CD4-positive, CD25-positive, alpha-beta regulatory T cell (primary cell): ENCODE data around the gene PLCB1. TPM values are rescaled to one million over a fixed set of nuclear protein-coding genes. Genes with fewer than 3 reads are reported as not detected.

Experiments used
- ATAC-seq, 2 donors: fragments of 150-1000 bp; cut with Tn5 transposase; one replicate each; pipeline ENCODE4 v1.10.0; 2021; ENCODE audit warnings: low read depth in 2 of 2, moderate number of reproducible peaks in 2 of 2, moderate library complexity in 1 of 2
- DNase-seq, 3 donors: peaks; one replicate each; pipeline versions ENCODE4 v3.0.0 to v3.0.0-alpha.2; 2012 to 2022; ENCODE audit warnings: mixed read lengths in 1 of 3
- H3K27ac ChIP-seq: one replicate; pipeline ENCODE4 v1.7.0; 2013; ENCODE audit warnings: mild to moderate bottlenecking, low read length; ENCODE audit not compliant: insufficient read depth, poor library complexity, severe bottlenecking
- H3K27me3 ChIP-seq: one replicate; pipeline ENCODE4 v1.7.0; 2013; ENCODE audit warnings: low read length; ENCODE audit not compliant: control insufficient read depth, insufficient read depth
- H3K36me3 ChIP-seq: one replicate; pipeline ENCODE4 v1.7.0; 2013; ENCODE audit warnings: mild to moderate bottlenecking, low read length, moderate library complexity; ENCODE audit not compliant: control insufficient read depth, insufficient read depth
- H3K4me1 ChIP-seq: 2 replicates; pipeline ENCODE4 v1.7.0; 2013; ENCODE audit warnings: mild to moderate bottlenecking, low read length; ENCODE audit not compliant: insufficient read depth, control insufficient read depth, poor library complexity, severe bottlenecking
- H3K4me3 ChIP-seq: one replicate; pipeline ENCODE4 v1.7.0; 2013; ENCODE audit warnings: low read depth, mild to moderate bottlenecking, low read length, moderate library complexity
- H3K9me3 ChIP-seq, 2 experiments: 1 replicate in 1 of 2; 2 replicates in 1 of 2; pipeline ENCODE4 v1.7.0; 2013; ENCODE audit warnings: low read length in 2 of 2, mild to moderate bottlenecking in 1 of 2, moderate library complexity in 1 of 2; ENCODE audit not compliant: control insufficient read depth in 2 of 2
- H3K27ac Mint-ChIP-seq, 3 donors: one replicate each; pipeline ENCODE4 v1.8.0; 2020 to 2022; ENCODE audit warnings: mild to moderate bottlenecking in 3 of 3, mixed read lengths in 3 of 3, moderate library complexity in 2 of 3
- H3K27me3 Mint-ChIP-seq: one replicate; pipeline ENCODE4 v1.8.0; 2022; ENCODE audit warnings: mild to moderate bottlenecking, mixed read lengths
- H3K36me3 Mint-ChIP-seq: one replicate; pipeline ENCODE4 v1.8.0; 2020; ENCODE audit warnings: mixed read lengths
- H3K4me1 Mint-ChIP-seq, 4 donors: one replicate each; pipeline ENCODE4 v1.8.0; 2020 to 2022; ENCODE audit warnings: mixed read lengths in 4 of 4, mild to moderate bottlenecking in 1 of 4
- H3K4me3 Mint-ChIP-seq, 4 donors: one replicate each; pipeline ENCODE4 v1.8.0; 2020 to 2022; ENCODE audit warnings: mild to moderate bottlenecking in 4 of 4, mixed read lengths in 4 of 4, moderate library complexity in 3 of 4
- H3K9me3 Mint-ChIP-seq, 7 donors: one replicate each; pipeline ENCODE4 v1.8.0; 2020 to 2022; ENCODE audit warnings: mixed read lengths in 7 of 7, mild to moderate bottlenecking in 3 of 7, moderate library complexity in 2 of 7
- polyA plus RNA-seq, 4 donors: library from polyadenylated mRNA; unstranded; fragments of 300-500 nt; fragmentation: Illumina TruSeq; gene quantifications; one replicate each; pipeline ENCODE4 v1.2.3, GENCODE V29; 2021
- total RNA-seq: library from RNA; stranded (reverse); gene quantifications from one replicate; pipeline ENCODE4 v1.2.3, GENCODE V29; 2022

Gene PLCB1
- total and polyA plus RNA-seq, 5 donors from 2014 or later: 0.17 to 1.8 (median 0.44) TPM; not detected in 2

DNA sequence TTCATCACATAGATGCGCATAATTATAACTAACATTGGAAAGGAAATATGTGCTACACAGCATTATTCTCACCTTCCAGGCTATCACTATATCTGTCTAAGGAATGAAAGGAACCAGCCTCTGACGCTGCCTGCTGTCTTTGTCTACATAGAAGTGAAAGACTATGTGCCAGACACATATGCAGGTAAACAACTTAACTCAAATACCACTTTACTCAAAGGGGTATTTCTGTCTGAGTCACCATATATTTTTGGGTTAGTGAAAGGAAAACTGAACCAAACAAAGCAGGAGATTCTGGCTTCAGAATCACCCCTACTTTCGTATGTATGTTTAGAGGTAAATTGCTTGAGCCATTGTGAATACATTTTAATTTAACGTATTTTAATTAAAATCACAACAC lies 608.2 kb downstream of the PLCB1 start:
- H3K4me1 Mint-ChIP-seq: no peaks in the 10 kb centered on the region
- ATAC-seq (no peak), DNase-seq (no peak)
- Histone ChIP-seq H3K36me3 (no peaks in the 10 kb centered on the region), H3K9me3 (no peaks in the 10 kb centered on the region), H3K27me3 (no peaks in the 10 kb centered on the region), H3K4me1 (no peaks in the 10 kb centered on the region), H3K27ac (no peak overlapping the region), H3K4me3 (no peak overlapping the region)
- H3K27me3 Mint-ChIP-seq: no peaks in the 10 kb centered on the region
- H3K36me3 Mint-ChIP-seq: no peaks in the 10 kb centered on the region
- peaks cover 0 to 2% (median 0%) of the 10 kb centered on the region in 7 donors for H3K9me3 Mint-ChIP-seq
- no peak overlapping the region for H3K27ac Mint-ChIP-seq
- no peak overlapping the region for H3K4me3 Mint-ChIP-seq

DNA sequence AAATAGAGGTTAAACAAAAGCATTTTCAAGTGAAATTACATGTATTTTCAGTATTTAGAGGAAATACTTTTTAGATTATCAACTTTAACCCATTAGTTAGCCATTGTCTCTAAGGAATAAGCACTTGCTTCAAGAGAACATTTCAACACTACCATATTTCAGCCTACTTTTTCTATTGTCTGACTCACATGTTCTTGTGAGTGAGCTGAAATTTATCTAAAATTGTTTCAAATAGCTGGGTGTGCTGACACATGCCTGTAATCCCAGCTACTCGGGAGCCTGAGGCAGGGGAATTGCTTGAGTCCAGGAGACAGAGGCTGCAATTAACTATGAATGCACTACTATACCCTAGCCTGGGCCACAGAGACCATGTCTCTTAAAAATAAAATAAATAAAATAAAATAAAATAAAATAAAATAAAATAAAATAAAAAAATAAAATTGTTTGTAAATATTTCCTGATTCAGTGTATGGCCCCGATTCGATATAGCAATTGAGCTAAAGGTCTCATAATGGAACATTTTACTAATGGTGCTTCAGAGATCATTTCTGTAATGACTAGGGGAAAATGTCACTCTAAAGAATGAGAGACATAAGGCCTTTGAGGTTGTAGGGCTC lies 612.3 kb downstream of the PLCB1 start:
- H3K27ac ChIP-seq: no peak overlapping the region
- no peaks in the 10 kb centered on the region for H3K27me3 ChIP-seq
- no peaks in the 10 kb centered on the region for H3K4me1 Mint-ChIP-seq
- no peak overlapping the region for H3K4me3 ChIP-seq
- no peaks in the 10 kb centered on the region for H3K36me3 ChIP-seq
- DNase-seq (no peak), ATAC-seq (no peak)
- H3K9me3 Mint-ChIP-seq: no peaks in the 10 kb centered on the region
- H3K4me3 Mint-ChIP-seq: no peak overlapping the region
- H3K27me3 Mint-ChIP-seq: no peaks in the 10 kb centered on the region
- no peaks in the 10 kb centered on the region for H3K9me3 ChIP-seq
- H3K4me1 ChIP-seq: no peaks in the 10 kb centered on the region
- H3K36me3 Mint-ChIP-seq: no peaks in the 10 kb centered on the region
- no peak overlapping the region for H3K27ac Mint-ChIP-seq

DNA sequence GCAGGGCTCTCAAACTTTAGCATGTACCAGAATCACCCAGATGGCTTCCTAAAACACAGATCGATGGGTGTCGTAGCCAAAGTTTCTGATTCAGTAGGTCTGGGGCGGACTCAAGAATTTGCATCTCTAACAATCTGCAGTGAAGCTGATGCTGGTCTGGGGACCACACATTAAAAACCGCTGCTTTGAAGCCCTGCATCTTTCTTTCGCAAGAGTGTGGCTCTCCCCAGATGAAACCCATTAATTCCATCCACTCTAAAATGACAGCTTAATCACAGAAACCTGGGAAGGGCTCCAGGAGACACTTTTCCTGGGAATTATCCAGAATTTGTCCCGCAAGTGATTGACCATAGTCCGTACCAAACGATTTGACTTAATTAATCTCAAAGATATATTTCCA lies 617.0 kb downstream of the PLCB1 start:
- H3K27ac ChIP-seq: no peak overlapping the region
- Mint-ChIP-seq H3K27me3 (no peaks in the 10 kb centered on the region), H3K27ac (no peak overlapping the region), H3K36me3 (no peaks in the 10 kb centered on the region), H3K4me3 (no peak overlapping the region), H3K9me3 (no peaks in the 10 kb centered on the region), H3K4me1 (peaks cover 0 to 2% (median 0%) of the 10 kb centered on the region in 4 donors)
- H3K27me3 ChIP-seq: no peaks in the 10 kb centered on the region
- H3K4me1 ChIP-seq: no peaks in the 10 kb centered on the region
- DNase-seq (no peak), ATAC-seq (no peak)
- no peak overlapping the region for H3K4me3 ChIP-seq
- H3K36me3 ChIP-seq: no peaks in the 10 kb centered on the region
- no peaks in the 10 kb centered on the region for H3K9me3 ChIP-seq

DNA sequence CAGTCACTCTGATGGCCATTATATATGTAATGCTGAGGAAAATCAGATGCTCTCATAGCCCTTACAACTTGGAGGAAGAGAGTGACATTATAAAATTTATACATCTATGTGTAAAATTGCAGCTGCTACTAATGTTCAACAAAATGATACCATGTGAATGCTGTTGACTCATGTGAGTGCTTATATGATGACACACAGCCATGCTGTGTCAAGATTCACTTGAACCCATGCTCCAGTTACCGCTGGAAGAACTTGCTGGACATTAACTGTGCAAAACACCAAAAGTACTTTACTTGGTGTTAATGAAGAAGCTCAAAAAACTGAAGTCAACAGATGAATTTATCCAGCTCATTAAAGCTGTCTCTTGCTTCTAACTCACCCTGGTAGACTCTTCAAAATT lies 617.9 kb downstream of the PLCB1 start:
- Histone ChIP-seq H3K36me3 (no peaks in the 10 kb centered on the region), H3K27ac (no peak overlapping the region), H3K27me3 (no peaks in the 10 kb centered on the region), H3K4me1 (no peaks in the 10 kb centered on the region), H3K9me3 (no peaks in the 10 kb centered on the region), H3K4me3 (no peak overlapping the region)
- H3K27ac Mint-ChIP-seq: no peak overlapping the region
- no peak overlapping the region for H3K4me3 Mint-ChIP-seq
- no peaks in the 10 kb centered on the region for H3K36me3 Mint-ChIP-seq
- no peaks in the 10 kb centered on the region for H3K27me3 Mint-ChIP-seq
- no peak for ATAC-seq
- peaks cover 0 to 2% (median 0%) of the 10 kb centered on the region in 4 donors for H3K4me1 Mint-ChIP-seq
- no peaks in the 10 kb centered on the region for H3K9me3 Mint-ChIP-seq
- DNase-seq: no peak

DNA sequence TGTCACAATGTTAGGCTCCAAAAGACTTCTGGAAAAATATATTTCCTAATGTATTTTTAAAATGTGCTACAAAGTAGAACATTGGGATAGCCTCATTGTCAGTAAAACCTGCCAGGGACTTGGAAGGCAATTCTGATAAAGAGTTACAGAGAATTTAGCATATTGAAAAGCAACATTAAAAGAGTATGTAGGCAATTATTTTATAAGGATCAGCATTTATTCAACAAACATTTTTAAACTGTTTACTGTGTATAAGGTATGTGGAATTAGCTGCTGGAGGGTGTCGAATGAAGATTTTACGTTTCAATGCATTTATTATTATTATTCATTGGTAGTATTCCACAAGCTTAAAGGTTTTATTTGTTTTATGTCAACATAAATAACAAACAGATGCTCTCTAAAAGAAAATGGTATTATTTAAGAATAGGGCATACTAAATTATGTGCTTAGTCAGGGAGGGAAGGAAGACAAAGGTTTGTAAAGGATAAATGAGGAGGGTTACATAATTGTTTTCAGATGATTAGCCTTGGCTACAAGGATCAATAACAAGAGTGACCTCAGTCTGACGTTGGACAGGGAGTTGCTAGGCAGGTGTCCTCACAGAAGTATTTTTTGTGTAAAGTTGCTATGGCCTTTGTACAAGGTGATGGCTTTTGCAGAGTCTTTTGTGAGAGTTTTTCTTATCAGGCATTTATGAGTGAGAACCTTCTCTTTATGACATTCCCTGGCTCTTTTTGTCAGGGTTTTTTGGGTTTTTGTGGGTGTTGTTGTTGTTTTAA lies 623.5 kb downstream of the PLCB1 start:
- Mint-ChIP-seq H3K4me1 (peaks cover 0 to 7% (median 4%) of the 10 kb centered on the region in 4 donors), H3K9me3 (no peaks in the 10 kb centered on the region), H3K27me3 (no peaks in the 10 kb centered on the region), H3K36me3 (no peaks in the 10 kb centered on the region), H3K4me3 (no peak overlapping the region), H3K27ac (no peak overlapping the region)
- no peaks in the 10 kb centered on the region for H3K4me1 ChIP-seq
- no peaks in the 10 kb centered on the region for H3K27me3 ChIP-seq
- no peaks in the 10 kb centered on the region for H3K9me3 ChIP-seq
- no peaks in the 10 kb centered on the region for H3K36me3 ChIP-seq
- no peak for ATAC-seq
- H3K27ac ChIP-seq: no peak overlapping the region
- no peak for DNase-seq
- no peak overlapping the region for H3K4me3 ChIP-seq

DNA sequence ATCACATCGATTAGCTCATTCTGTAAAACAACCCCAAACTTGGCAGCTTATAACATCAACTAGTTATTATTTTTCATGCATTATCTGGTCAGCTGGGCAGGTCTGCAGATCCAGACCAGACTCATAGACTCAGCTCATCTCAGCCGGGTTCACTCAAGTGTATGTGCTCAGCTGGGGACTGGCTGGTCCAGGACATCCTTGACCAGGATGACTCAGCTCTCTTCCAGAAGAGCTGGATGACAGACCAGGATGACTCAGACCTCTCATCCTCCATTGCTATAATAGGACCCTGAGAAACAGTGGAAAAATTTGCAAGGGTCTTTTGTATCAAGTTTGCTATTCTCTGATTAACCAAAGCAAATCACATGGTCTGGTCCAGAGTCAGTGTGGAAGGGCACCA lies 624.3 kb downstream of the PLCB1 start:
- Histone ChIP-seq H3K9me3 (no peaks in the 10 kb centered on the region), H3K27me3 (no peaks in the 10 kb centered on the region), H3K27ac (no peak overlapping the region), H3K4me3 (no peak overlapping the region), H3K36me3 (no peaks in the 10 kb centered on the region), H3K4me1 (no peaks in the 10 kb centered on the region)
- H3K27ac Mint-ChIP-seq: no peak overlapping the region
- H3K9me3 Mint-ChIP-seq: peaks cover 0 to 2% (median 0%) of the 10 kb centered on the region in 7 donors
- ATAC-seq (no peak), DNase-seq (no peak)
- H3K27me3 Mint-ChIP-seq: no peaks in the 10 kb centered on the region
- peaks cover 0 to 7% (median 4%) of the 10 kb centered on the region in 4 donors for H3K4me1 Mint-ChIP-seq
- H3K36me3 Mint-ChIP-seq: no peaks in the 10 kb centered on the region
- no peak overlapping the region for H3K4me3 Mint-ChIP-seq

DNA sequence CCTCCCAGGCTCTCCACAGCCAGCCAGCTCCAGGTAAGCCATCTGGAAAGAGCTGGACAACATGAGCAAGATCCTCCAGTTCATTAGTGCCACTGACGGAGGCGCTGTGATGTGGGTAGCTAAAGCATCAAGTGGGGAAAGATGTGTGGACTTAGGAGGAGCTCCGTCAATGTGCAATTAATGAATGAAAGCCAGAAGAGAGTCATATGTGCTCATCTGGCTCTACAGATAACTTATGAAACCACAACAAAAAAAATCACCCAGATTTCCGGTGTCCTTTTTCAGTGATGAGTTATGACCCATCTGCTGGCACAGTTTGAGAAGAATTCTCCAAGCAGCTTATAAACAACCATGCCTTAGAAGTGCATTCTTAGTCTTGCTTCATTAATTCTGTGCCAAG lies 625.1 kb downstream of the PLCB1 start:
- ATAC-seq (no peak), DNase-seq (no peak)
- no peak overlapping the region for H3K27ac Mint-ChIP-seq
- H3K36me3 Mint-ChIP-seq: no peaks in the 10 kb centered on the region
- no peak overlapping the region for H3K4me3 Mint-ChIP-seq
- H3K9me3 ChIP-seq: no peaks in the 10 kb centered on the region
- no peak overlapping the region for H3K4me3 ChIP-seq
- peaks cover 0 to 2% (median 0%) of the 10 kb centered on the region in 7 donors for H3K9me3 Mint-ChIP-seq
- H3K27me3 ChIP-seq: no peaks in the 10 kb centered on the region
- H3K27ac ChIP-seq: no peak overlapping the region
- no peaks in the 10 kb centered on the region for H3K4me1 ChIP-seq
- H3K36me3 ChIP-seq: no peaks in the 10 kb centered on the region
- H3K27me3 Mint-ChIP-seq: no peaks in the 10 kb centered on the region
- peaks cover 0 to 7% (median 3%) of the 10 kb centered on the region in 4 donors for H3K4me1 Mint-ChIP-seq
